Activated CD4-positive, CD25-positive, alpha-beta regulatory T cell treated with anti-CD3 and anti-CD28 coated beads, Interleukin-2, amount 50 U/mL, for 72 hours (primary cell): ENCODE results near the gene GBF1.

ENCODE experiments used
- DNase-seq: peaks from one replicate; pipeline ENCODE4 v3.0.0; 2021

GBF1 gene

GRCh38 chr10:102352066-102352715, 106.9 kb downstream of the GBF1 start:
- peak; percentile 73 for DNase-seq

DNA sequence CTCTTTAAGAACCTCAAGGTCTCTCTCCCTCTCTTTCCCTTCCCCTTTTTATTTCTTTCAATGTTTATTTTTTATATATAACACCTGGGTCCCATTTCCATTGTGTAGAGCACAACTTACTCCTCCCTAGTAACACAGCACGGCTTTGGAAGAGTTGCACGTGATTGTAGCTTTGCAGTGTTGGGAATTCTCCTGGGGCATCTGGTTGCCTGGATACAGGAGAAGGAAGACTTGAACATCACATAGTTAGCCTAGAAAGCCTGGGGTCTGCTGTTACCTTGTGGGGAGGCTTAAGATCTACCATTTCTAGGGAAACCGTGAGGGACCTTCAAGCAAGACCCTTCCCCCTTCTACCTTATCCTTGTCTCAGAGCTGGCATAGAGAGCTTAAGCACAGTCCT, 109.1 kb downstream of the GBF1 start:
- DNase-seq: no peak

DNA sequence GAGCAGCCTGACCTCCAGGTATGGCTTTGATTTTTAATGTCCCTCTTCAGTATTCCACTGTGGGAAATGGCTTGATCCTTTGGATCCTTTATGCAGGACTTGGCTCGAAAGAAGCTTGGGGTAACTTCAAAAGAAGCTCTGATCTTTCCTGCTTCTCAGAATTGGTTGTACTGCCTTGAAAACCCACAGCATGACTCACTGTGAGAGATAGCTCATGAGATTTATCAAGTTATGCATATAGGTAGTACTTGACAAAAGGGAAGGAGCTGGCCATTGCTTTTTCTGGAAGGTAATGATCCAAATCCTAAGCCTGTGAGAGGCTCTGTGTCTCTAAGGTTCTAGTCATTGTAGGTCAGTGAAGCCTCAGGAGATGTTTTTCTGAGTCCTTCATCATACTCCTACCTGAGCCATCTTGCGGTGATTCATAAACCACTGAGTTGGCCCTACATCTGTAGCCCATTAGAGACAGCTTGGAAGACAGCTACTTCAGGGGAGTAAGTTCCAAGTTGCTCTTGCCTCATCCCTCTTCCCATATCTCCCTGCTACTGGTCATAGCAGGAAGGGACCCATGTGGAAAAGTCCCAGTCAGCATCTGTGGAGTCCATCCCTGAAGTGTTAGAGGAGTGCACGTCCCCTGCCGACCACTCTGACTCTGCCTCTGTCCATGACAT, 113.5 kb downstream of the GBF1 start:
- no peak for DNase-seq

DNA sequence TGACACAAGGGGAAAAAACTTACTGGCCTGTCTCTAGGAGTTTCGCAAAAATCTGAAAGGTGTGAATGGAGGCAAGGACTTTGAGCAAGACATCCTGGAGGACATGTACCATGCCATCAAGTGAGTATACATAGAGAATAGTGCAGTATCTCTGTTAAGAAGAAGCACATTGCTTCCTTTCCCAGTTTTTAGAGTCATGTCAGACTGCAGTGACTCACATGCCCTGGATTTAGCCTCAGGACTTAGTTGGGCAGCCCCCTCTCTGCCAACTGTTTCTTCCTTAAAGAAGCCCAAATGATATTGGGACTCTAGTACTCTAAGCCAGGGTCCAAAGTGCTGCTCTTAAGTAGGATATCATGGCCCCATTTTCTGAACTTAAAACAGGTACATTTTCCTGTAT, 122.1 kb downstream of the GBF1 start:
- DNase-seq: no peak

DNA sequence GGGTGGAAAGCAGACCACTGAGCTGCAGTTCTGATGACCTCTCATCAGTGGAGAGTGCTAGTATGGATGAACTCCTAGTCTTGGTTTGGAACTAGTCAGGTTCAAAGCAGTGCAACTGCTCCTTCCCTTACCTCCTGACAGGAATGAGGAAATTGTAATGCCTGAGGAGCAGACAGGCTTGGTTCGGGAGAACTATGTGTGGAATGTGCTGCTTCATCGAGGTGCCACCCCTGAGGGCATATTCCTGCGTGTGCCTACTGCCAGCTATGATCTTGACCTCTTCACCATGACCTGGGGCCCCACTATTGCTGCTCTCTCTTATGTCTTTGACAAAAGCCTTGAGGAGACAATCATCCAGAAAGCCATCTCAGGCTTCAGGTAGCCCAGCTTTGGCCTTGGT, 122.7 kb downstream of the GBF1 start:
- no peak for DNase-seq

GRCh38 chr10:102371295-102371694, 126.0 kb downstream of the GBF1 start:
- DNase-seq: no peak

GRCh38 chr10:102375250-102375649, 129.9 kb downstream of the GBF1 start:
- DNase-seq: no peak

DNA sequence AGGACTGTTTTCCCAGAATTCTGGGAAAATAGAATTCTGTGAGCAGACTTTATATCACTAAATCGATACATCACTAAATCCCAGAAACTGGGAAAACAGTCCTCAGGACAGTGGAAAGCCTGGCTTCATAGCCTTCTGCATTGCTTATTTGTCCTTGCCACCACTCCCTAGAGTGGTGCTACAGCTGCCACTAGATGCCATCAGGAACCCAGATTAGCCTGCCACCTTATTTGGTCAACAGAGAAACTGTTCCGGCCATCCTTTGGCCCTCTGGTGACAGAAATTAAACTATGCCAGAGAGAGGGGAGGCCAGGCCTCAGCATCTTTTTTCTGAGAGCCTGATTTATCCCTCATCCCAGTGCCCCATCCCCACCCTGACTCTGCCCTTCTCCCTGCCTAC, 130.5 kb downstream of the GBF1 start:
- DNase-seq: no peak

- DNase-seq: no peak
Measured at GRCh38 chr10:102376901-102377300, 131.6 kb downstream of the GBF1 start.

DNA sequence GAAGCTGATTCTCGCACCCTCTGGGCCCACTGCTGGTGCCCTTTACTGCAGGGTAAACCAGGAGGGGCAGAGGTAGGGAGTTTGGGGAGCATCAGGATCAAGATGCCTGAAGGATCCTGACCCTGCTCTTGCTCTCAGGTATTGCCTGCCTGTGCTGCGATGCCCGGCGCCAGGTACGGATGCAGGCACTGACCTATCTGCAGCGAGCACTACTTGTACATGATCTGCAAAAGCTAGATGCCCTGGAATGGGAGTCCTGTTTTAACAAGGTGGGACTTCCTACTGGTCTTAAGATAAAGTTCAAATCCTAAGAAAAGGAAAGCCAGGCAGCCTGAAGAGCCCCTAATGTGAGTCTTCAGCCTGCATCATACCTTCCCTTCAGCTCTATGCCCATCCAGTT, 134.1 kb downstream of the GBF1 start:
- no peak for DNase-seq

DNA sequence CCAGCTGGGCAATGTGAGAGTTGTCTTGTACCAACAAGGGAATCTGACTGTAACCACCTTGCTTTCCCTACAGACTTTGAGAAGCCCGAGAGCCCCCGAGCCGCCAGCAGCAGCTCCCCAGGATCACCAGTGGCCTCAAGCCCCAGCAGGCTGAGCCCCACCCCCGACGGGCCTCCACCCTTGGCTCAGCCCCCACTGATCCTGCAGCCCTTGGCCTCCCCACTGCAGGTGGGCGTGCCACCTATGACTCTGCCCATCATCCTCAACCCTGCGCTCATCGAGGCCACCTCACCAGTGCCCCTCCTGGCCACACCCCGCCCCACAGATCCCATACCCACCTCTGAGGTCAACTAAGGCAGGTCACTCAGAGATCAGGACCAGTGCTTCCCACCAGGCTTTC, 136.7 kb downstream of the GBF1 start:
- no peak for DNase-seq

- DNase-seq: no peak
Measured at GRCh38 chr10:102382871-102383270, 137.5 kb downstream of the GBF1 start.

GRCh38 chr10:102384053-102384452, 138.7 kb downstream of the GBF1 start:
- DNase-seq: no peak

DNA sequence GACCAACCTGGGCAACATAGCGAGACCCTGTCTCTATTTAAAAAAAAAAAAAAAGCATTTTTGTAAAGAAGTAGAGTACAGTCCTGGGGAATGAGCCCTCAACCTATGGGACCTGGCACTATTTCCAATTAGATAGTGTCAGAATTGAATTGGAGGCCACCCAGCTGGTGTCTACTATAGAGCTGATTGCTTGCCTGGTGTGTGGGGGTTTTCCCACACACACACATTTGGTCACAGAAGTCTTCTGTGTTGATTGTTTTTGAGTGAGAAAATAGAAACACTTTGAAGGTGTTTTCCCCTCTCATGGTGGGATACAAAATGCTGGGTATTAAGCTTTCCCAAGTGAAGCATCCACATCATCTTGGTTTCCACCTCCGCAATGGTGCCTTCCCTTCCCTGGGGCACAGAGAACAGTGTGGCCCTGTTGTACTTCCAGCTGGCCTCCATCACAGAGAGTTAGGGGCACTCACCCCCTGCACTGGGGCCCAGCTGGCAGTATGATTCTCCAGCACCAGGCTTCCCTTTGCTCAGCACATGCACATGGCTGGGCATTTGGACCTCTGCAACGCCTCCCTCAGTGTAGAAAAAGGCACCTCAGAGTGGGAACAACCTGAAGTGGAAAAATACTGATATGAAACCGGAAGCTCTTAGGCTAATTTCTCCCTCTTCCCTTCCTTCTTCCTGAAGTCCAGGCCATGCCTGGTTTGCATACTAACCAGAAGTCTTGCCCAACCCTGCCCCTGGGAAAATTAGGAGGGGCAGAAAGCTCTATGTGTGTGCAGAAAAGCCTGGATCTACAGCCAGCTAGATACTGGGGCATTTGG, 139.5 kb downstream of the GBF1 start:
- no peak for DNase-seq

- DNase-seq: no peak
Measured at GRCh38 chr10:102389894-102390293, 144.6 kb downstream of the GBF1 start.

GRCh38 chr10:102392306-102392705, 147.0 kb downstream of the GBF1 start:
- no peak for DNase-seq

DNA sequence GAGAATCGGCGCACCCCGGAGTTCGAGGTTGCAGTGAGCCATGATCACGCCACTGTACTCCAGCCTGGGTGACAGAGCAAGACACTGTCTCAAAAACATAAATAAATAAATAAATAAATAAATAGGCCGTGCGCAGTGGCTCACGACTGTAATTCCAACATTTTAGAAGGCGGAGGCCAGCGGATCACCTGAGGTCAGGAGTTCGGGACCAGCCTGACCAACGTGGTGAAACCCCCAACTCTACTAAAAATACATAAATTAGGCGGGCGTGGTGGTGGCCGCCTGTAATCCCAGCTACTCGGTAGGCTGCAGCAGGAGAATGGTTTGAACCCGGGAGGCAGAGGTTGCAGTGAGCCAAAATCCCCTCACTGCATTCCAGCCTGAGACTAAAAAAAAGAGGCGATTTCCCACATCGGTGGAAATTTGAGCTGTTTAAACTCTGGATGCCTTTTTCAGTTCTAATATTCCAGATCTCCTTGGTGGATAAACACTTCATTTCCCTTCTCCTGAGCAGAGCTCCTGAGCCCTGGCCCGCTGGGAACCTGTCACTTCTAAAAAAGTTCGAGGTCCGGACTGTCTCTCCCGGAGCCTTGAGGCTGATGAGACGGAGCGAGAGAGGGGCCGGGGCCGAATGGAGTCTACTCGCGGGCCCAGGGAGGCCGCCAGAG, 148.2 kb downstream of the GBF1 start:
- no peak for DNase-seq

DNA sequence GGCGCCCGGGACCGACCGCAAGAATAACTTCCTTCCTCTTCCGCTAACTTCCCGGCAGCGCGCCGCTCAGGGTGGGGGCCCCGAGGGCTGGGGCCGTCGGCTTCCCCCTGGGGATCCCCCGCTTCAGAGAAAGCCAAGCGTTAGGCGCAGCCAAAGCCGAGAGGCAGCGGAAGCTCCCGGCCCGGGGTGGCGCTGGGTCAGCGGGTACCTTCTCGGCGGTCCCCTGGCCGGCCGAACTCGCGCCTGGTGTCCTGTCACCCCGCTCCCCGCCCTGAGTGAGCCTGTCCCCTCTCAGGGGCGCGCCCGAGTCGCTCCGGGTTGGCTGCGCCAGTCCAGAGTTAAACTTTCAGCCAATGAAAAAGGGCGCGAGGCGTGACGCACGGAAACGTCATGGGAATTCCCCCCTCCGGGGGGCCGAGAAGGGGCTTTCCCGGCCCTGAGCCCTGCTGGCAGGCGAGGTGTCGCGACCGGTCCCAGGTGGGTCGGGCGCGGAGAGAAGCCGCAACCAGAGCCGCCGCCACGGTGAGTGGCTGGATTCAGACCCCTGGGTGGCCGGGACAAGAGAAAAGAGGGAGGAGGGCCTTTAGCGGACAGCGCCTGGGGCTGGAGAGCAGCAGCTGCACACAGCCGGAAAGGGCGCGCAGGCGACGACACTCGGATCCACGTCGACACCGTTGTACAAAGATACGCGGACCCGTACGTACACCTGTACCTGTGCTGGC, 148.9 kb downstream of the GBF1 start:
- peak; percentile 98 for DNase-seq

GRCh38 chr10:102394801-102395399, 149.6 kb downstream of the GBF1 start:
- peak; percentile 54 for DNase-seq

GRCh38 chr10:102395400-102396316, 150.3 kb downstream of the GBF1 start, which contains the start of gene NFKB2:
TSS of gene NFKB2 (plus strand) at chr10:102395705. CDS start at chr10:102395960, 255 bp downstream.
- DNase-seq: peak; percentile 92

- DNase-seq: no peak
Measured at GRCh38 chr10:102396317-102396650, 151.0 kb downstream of the GBF1 start.
